Smooth muscle cell (in vitro differentiated cells): Measurements from ENCODE around the gene EIF4G2. TPM values are rescaled to one million over a fixed set of nuclear protein-coding genes. Genes with fewer than 3 reads are reported as not detected.

Source experiments
- DNase-seq: peaks from one replicate; lab custom pipeline; 2025; ENCODE audit not compliant: unreplicated experiment; lab: John Stamatoyannopoulos, UW
- H2AFZ ChIP-seq: fragments of 200-600 bp; sonication (generic); 2 replicates; pipeline ENCODE4 v1.6.0; 2016; ENCODE audit warnings: antibody characterized with exemption, low read depth, mild to moderate bottlenecking
- H3F3A ChIP-seq: fragments of 200-600 bp; sonication (generic); 2 replicates; pipeline ENCODE4 v1.6.0; 2017; ENCODE audit warnings: antibody characterized with exemption, low read depth
- H3K27ac ChIP-seq: fragments of 200-600 bp; sonication (generic); 2 replicates; pipeline ENCODE4 v1.5.1; 2016; ENCODE audit warnings: low read depth, mild to moderate bottlenecking
- H3K27me3 ChIP-seq: fragments of 200-600 bp; sonication (generic); 2 replicates; pipeline ENCODE4 v1.6.1; 2016; ENCODE audit warnings: low read depth, mild to moderate bottlenecking
- H3K36me3 ChIP-seq: fragments of 200-600 bp; sonication (generic); 2 replicates; pipeline ENCODE4 v1.5.1; 2016; ENCODE audit warnings: low read depth
- H3K4me1 ChIP-seq: fragments of 200-600 bp; sonication (generic); 2 replicates; pipeline ENCODE4 v1.5.1; 2016; ENCODE audit warnings: low read depth
- H3K4me2 ChIP-seq: fragments of 200-600 bp; sonication (generic); 2 replicates; pipeline ENCODE4 v1.6.0; 2016; ENCODE audit warnings: mild to moderate bottlenecking
- H3K4me3 ChIP-seq: fragments of 200-600 bp; sonication (generic); 2 replicates; pipeline ENCODE4 v1.5.1; 2016; ENCODE audit warnings: mild to moderate bottlenecking
- H3K79me2 ChIP-seq: fragments of 200-600 bp; sonication (generic); 2 replicates; pipeline ENCODE4 v1.6.0; 2016; ENCODE audit warnings: low read depth, mild to moderate bottlenecking
- H3K9ac ChIP-seq: fragments of 200-600 bp; sonication (generic); 2 replicates; pipeline ENCODE4 v1.6.0; 2016; ENCODE audit warnings: low read depth
- H3K9me3 ChIP-seq: fragments of 200-600 bp; sonication (generic); replicated peaks from 2 replicates; pipeline ENCODE4 v1.5.1; 2016; ENCODE audit warnings: low read depth
- H4K20me1 ChIP-seq: fragments of 200-600 bp; sonication (generic); 2 replicates; pipeline ENCODE4 v1.6.0; 2016; ENCODE audit warnings: low read depth
- WGBS: methylation state at CpG from one replicate; pipeline ENCODE4 v1.1.7; 2016; ENCODE audit warnings: low lambda C conversion rate; 5-methylcytosine and 5-hydroxymethylcytosine counted together
- polyA plus RNA-seq: library from polyadenylated mRNA; unstranded; fragments of >200 nt; fragmentation: Nextera tagmentation; extraction: Ambion mirVana; gene quantifications from 2 replicates; pipeline ENCODE4 v1.2.1, GENCODE V29; 2016
- total RNA-seq: library from RNA; depleted of rRNA; stranded (reverse); fragments of >200 nt; gene quantifications from 2 replicates; pipeline ENCODE4 v1.2.3, GENCODE V29; 2014
- TF ChIP-seq, protein P1 (sequence below): fragments of 200-600 bp; sonication (generic); IDR thresholded peaks from 2 replicates; pipeline ENCODE4 v1.5.1; 2017; ENCODE audit warnings: borderline replicate concordance, mild to moderate bottlenecking, antibody characterized with exemption; ENCODE audit not compliant: insufficient read depth, poor library complexity, severe bottlenecking

The EIF4G2 gene
- total and polyA plus RNA-seq, 2 experiments from 2014 or later = 666 to 1,014 TPM

DNA sequence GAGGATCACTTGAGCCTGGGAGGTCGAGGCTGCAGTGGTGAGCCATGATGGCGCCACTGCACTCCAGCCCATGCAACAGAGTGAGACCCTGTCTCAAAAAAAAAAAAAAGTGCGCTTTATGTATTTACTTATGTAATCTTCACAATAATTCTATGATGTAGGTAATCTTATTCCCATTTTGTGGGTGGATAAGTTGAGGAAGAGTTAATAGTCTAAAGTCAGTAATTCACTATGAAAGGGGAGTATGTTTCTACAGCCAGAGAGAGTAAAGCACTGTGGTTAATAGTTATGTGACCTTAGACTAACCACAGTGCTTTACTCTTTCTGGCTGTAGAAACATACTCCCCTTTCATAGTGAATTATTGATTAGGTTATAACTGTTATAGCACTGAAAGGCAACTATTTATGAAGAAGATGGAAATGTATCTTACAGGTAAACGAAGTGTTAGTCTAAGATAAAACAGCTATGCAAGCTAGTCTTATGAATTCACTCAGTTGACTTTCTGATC lies 45.8 kb downstream of the EIF4G2 start:
- H2AFZ ChIP-seq = no peak overlapping the region
- no peaks in the 10 kb centered on the region for H3K79me2 ChIP-seq
- H3K36me3 ChIP-seq = peaks cover 36% of the 10 kb centered on the region
- TF ChIP-seq, protein P1, sequence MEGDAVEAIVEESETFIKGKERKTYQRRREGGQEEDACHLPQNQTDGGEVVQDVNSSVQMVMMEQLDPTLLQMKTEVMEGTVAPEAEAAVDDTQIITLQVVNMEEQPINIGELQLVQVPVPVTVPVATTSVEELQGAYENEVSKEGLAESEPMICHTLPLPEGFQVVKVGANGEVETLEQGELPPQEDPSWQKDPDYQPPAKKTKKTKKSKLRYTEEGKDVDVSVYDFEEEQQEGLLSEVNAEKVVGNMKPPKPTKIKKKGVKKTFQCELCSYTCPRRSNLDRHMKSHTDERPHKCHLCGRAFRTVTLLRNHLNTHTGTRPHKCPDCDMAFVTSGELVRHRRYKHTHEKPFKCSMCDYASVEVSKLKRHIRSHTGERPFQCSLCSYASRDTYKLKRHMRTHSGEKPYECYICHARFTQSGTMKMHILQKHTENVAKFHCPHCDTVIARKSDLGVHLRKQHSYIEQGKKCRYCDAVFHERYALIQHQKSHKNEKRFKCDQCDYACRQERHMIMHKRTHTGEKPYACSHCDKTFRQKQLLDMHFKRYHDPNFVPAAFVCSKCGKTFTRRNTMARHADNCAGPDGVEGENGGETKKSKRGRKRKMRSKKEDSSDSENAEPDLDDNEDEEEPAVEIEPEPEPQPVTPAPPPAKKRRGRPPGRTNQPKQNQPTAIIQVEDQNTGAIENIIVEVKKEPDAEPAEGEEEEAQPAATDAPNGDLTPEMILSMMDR = no peak
- H3K4me1 ChIP-seq = no peaks in the 10 kb centered on the region
- no peaks in the 10 kb centered on the region for H3K27me3 ChIP-seq
- H3K4me3 ChIP-seq = no peak overlapping the region
- H3K9me3 ChIP-seq = no peaks in the 10 kb centered on the region
- no peaks in the 10 kb centered on the region for H3F3A ChIP-seq
- H4K20me1 ChIP-seq = no peaks in the 10 kb centered on the region
- H3K9ac ChIP-seq = no peak overlapping the region
- H3K27ac ChIP-seq = no peak overlapping the region
- no peak for DNase-seq
- no peak overlapping the region for H3K4me2 ChIP-seq
- WGBS = 100% methylated on average over 4 of the region's 4 CpGs

DNA sequence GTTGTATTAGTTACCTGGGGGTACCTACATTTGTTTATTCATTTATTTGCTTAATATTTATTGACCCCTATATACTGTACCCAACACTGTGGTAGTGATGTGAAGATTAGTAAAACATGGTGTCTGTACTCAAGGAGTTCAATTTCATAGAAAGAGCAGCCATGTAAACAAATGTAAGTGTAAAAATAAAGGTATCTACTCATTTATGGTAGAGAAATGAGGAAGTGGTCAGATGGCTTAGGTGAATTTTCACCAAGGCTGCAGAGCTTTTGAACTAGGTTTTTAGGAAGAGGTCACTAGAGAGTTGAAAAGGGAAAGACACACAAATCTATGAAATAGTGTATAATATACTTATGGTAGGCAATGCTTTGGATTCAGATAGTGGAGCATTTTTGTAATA lies 46.5 kb downstream of the EIF4G2 start:
- no peak overlapping the region for H3K4me3 ChIP-seq
- H3K4me1 ChIP-seq = no peaks in the 10 kb centered on the region
- no peak for DNase-seq
- no peak overlapping the region for H2AFZ ChIP-seq
- no peak overlapping the region for H3K4me2 ChIP-seq
- H3F3A ChIP-seq = no peaks in the 10 kb centered on the region
- H4K20me1 ChIP-seq = no peaks in the 10 kb centered on the region
- no peaks in the 10 kb centered on the region for H3K27me3 ChIP-seq
- no peak overlapping the region for H3K27ac ChIP-seq
- TF ChIP-seq, protein P1 = no peak
- peaks cover 36% of the 10 kb centered on the region for H3K36me3 ChIP-seq
- H3K79me2 ChIP-seq = no peaks in the 10 kb centered on the region
- no peak overlapping the region for H3K9ac ChIP-seq
- H3K9me3 ChIP-seq = no peaks in the 10 kb centered on the region

DNA sequence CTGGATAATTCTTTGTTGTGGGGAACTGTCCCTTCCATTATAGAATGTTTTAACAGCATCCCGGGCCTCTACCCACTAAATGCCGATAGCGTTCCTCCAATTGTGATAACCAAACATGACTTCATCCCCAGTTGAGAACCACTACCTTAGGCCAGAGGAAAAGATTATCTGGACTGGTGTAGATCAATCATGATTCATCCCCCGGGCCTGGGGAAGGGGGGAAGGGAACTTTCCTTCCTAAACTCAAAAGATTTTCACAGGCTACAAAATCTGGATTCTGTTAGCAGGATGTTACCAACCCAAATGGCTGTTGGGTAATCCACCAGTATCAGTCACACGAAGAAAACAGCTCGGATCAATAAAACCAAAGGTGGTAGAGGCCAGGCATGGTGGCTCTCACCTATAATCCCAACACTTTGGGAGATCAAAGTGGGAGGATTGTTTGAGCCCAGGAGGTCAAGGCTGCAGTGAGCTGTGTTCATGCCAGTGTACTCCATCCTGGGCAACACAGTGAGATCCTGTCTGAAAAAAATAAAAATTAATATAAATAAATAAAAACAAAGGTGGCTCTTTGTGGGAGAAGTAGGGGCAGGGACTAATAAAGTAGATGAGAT lies 47.5 kb downstream of the EIF4G2 start:
- DNase-seq = no peak
- no peaks in the 10 kb centered on the region for H3K79me2 ChIP-seq
- no peak overlapping the region for H3K4me3 ChIP-seq
- no peaks in the 10 kb centered on the region for H3F3A ChIP-seq
- H3K9ac ChIP-seq = no peak overlapping the region
- H3K4me1 ChIP-seq = no peaks in the 10 kb centered on the region
- H4K20me1 ChIP-seq = no peaks in the 10 kb centered on the region
- H3K27me3 ChIP-seq = no peaks in the 10 kb centered on the region
- H3K9me3 ChIP-seq = no peaks in the 10 kb centered on the region
- peaks cover 37% of the 10 kb centered on the region for H3K36me3 ChIP-seq
- H3K27ac ChIP-seq = no peak overlapping the region
- H3K4me2 ChIP-seq = no peak overlapping the region
- H2AFZ ChIP-seq = no peak overlapping the region
- TF ChIP-seq, protein P1 = no peak
- 74% methylated on average over 6 of the region's 6 CpGs for WGBS

DNA sequence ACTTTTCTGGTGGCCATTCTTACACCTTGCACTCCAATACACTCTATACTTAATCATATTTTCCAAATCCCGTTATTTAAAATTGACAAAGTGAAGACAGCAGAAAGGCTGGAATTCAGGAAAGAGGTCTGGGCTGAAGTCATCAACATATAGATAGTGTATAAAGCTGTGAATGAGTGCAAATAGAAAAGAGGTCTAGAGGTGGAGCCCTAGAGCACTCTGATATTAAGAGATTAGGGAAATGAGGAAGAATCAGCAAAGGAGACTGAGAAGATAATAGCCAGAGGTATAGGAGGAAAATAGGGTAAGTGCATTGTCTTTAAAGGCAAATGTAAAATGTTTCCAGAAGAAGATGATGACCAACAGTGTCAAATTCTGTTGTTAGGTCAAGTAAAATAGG lies 49.8 kb downstream of the EIF4G2 start:
- no peaks in the 10 kb centered on the region for H3K79me2 ChIP-seq
- no peaks in the 10 kb centered on the region for H3K27me3 ChIP-seq
- H3K36me3 ChIP-seq = peaks cover 43% of the 10 kb centered on the region
- 98% methylated on average over 1 of the region's 1 CpG for WGBS
- H4K20me1 ChIP-seq = peaks cover 2% of the 10 kb centered on the region
- no peaks in the 10 kb centered on the region for H3F3A ChIP-seq
- no peak overlapping the region for H3K9ac ChIP-seq
- no peak overlapping the region for H2AFZ ChIP-seq
- DNase-seq = no peak
- no peaks in the 10 kb centered on the region for H3K4me1 ChIP-seq
- TF ChIP-seq, protein P1 = peak; percentile 14
- H3K4me2 ChIP-seq = no peak overlapping the region
- H3K4me3 ChIP-seq = no peak overlapping the region
- H3K9me3 ChIP-seq = no peaks in the 10 kb centered on the region
- no peak overlapping the region for H3K27ac ChIP-seq
